ENCODE results near the gene DCLK1. TPM values are rescaled to one million over a fixed set of nuclear protein-coding genes. Genes with fewer than 3 reads are reported as not detected.
"Not testable (repeated sequence)": the region's sequence is repeated elsewhere in the genome, so short reads cannot be mapped to it uniquely, and the experiment has no call there.

DCLK1 gene
- total and polyA plus RNA-seq, 9 donors, result 3.3 to 37.0 (median 20.7) TPM

GRCh38 chr13:35977060-35977459, 154.1 kb downstream of the DCLK1 start:
- 75 to 91% (median 77%) methylated on average over 2 of the region's 2 CpGs for WGBS, 3 donors
- no peaks in the 10 kb centered on the region for H3K9me3 ChIP-seq
- no peak for TF ChIP-seq CTCF (IDR thresholded peaks at IDR 0.05)
- no peak for TF ChIP-seq EP300 (IDR thresholded peaks at IDR 0.05)
- no peak for TF ChIP-seq POLR2A (IDR thresholded peaks at IDR 0.05)
- no peak for DNase-seq
- H3K4me3 ChIP-seq, result no peak overlapping the region
- H3K27me3 ChIP-seq, result no peaks in the 10 kb centered on the region
- intact Hi-C loops (cut with DNase I), result loop anchor here in 3 of 4 donors (5.0 to 10.0 kb wide), 3 partner anchors 295 to 300 kb away; no protein-coding TSS in a partner anchor
- peaks cover 2% of the 10 kb centered on the region for H3K4me1 ChIP-seq (ENCODE audit: insufficient read depth)
- H3K36me3 ChIP-seq, result no peaks in the 10 kb centered on the region
- H3K27ac ChIP-seq, result no peak overlapping the region

- TF ChIP-seq POLR2A (IDR thresholded peaks at IDR 0.05) (no peak), EP300 (IDR thresholded peaks at IDR 0.05) (no peak), CTCF (IDR thresholded peaks at IDR 0.05) (no peak)
- no peaks in the 10 kb centered on the region for H3K36me3 ChIP-seq
- 73 to 79% (median 78%) methylated on average over 7 of the region's 7 CpGs for WGBS, 3 donors
- H3K4me1 ChIP-seq (ENCODE audit: insufficient read depth), result peaks cover 2% of the 10 kb centered on the region
- H3K27me3 ChIP-seq, result no peaks in the 10 kb centered on the region
- H3K4me3 ChIP-seq, result no peak overlapping the region
- no peak overlapping the region for H3K27ac ChIP-seq
- no peaks in the 10 kb centered on the region for H3K9me3 ChIP-seq
- no peak for DNase-seq
- intact Hi-C loops (cut with DNase I), result loop anchor here in 3 of 4 donors (5.0 to 10.0 kb wide), 3 partner anchors 296 to 301 kb away; no protein-coding TSS in a partner anchor
These were observed 155.1 kb downstream of the DCLK1 start for GRCh38 chr13:35976126-35976525.

GRCh38 chr13:35966951-35967350, 164.2 kb downstream of the DCLK1 start:
- not testable (repeated sequence) for H3K4me3 ChIP-seq; H3K27me3 ChIP-seq; DNase-seq; H3K27ac ChIP-seq; H3K36me3 ChIP-seq; H3K4me1 ChIP-seq (ENCODE audit: insufficient read depth); H3K9me3 ChIP-seq
- intact Hi-C loops (cut with DNase I), result loop anchor here in 1 of 4 donors (10.0 kb wide), 1 partner anchor 332 kb away; no protein-coding TSS in a partner anchor
- WGBS, 3 donors, result 94 to 96% (median 96%) methylated on average over 20 to 29 of the region's 29 CpGs

- no peak for TF ChIP-seq CTCF (IDR thresholded peaks at IDR 0.05)
- TF ChIP-seq POLR2A (IDR thresholded peaks at IDR 0.05), result no peak
- no peak for TF ChIP-seq EP300 (IDR thresholded peaks at IDR 0.05)
- H3K4me1 ChIP-seq (ENCODE audit: insufficient read depth), result no peaks in the 10 kb centered on the region
These were observed 165.2 kb downstream of the DCLK1 start for GRCh38 chr13:35966024-35966423.

GRCh38 chr13:35965226-35965927, 165.8 kb downstream of the DCLK1 start:
- H3K27ac ChIP-seq, result no peak overlapping the region
- H3K27me3 ChIP-seq, result no peaks in the 10 kb centered on the region
- no peak overlapping the region for H3K4me3 ChIP-seq
- H3K4me1 ChIP-seq (ENCODE audit: insufficient read depth), result no peaks in the 10 kb centered on the region
- no peaks in the 10 kb centered on the region for H3K9me3 ChIP-seq
- WGBS, 3 donors, result 65 to 74% (median 73%) methylated on average over 7 of the region's 7 CpGs
- TF ChIP-seq CTCF (IDR thresholded peaks at IDR 0.05), result no peak
- intact Hi-C loops (cut with DNase I), result loop anchor here in 1 of 4 donors (10.0 kb wide), 1 partner anchor 331 kb away; no protein-coding TSS in a partner anchor
- no peak for DNase-seq
- no peaks in the 10 kb centered on the region for H3K36me3 ChIP-seq

More at GRCh38 chr13:35966024-35966423, 165.2 kb downstream of the DCLK1 start:
- Histone ChIP-seq H3K36me3 (no peaks in the 10 kb centered on the region), H3K27ac (no peak overlapping the region), H3K27me3 (no peaks in the 10 kb centered on the region), H3K9me3 (no peaks in the 10 kb centered on the region), H3K4me3 (no peak overlapping the region)
- no peak for DNase-seq
- 84 to 93% (median 90%) methylated on average over 1 of the region's 1 CpG for WGBS, 3 donors
- intact Hi-C loops (cut with DNase I), result loop anchor here in 1 of 4 donors (10.0 kb wide), 1 partner anchor 331 kb away; no protein-coding TSS in a partner anchor
